Measurements from ENCODE around the gene HDGFL1. TPM values are rescaled to one million over a fixed set of nuclear protein-coding genes. Genes with fewer than 3 reads are reported as not detected.

HDGFL1 gene
- total RNA-seq, 1 donor from 2014 or later, result not detected

GRCh38 chr6:22546236-22546635 lies 23.1 kb upstream of the HDGFL1 start:
- Histone ChIP-seq H3K4me1 (ENCODE audit: insufficient read depth, low read length) (peaks cover 5% of the 10 kb centered on the region), H3K27me3 (ENCODE audit: insufficient read depth, low read length) (no peaks in the 10 kb centered on the region), H3K4me2 (ENCODE audit: low read length) (no peak overlapping the region), H3K36me3 (ENCODE audit: insufficient read depth, low read length) (no peaks in the 10 kb centered on the region), H3K79me2 (ENCODE audit: insufficient read depth, low read length) (no peaks in the 10 kb centered on the region), H3K9ac (ENCODE audit: low read length) (no peak overlapping the region), H3K4me3 (ENCODE audit: insufficient read depth, low read depth, low read length) (no peak overlapping the region), H3K27ac (ENCODE audit: low read depth, low read length) (no peak overlapping the region), H2AFZ (ENCODE audit: low read depth, low read length) (no peak overlapping the region), H4K20me1 (ENCODE audit: insufficient read depth, low read length) (no peaks in the 10 kb centered on the region), H3K9me3 (ENCODE audit: insufficient read depth, low read depth, low read length) (no peaks in the 10 kb centered on the region)
- FAIRE-seq (no peak), DNase-seq (ENCODE audit: low read depth) (no peak)
- Mint-ChIP-seq H3K9me3 (ENCODE audit: unreplicated experiment) (no peaks in the 10 kb centered on the region), H3K4me3 (ENCODE audit: unreplicated experiment) (no peak overlapping the region), H3K27me3 (ENCODE audit: low read depth, unreplicated experiment) (no peaks in the 10 kb centered on the region), H3K27ac (ENCODE audit: unreplicated experiment) (no peak overlapping the region), H3K36me3 (ENCODE audit: low read depth, unreplicated experiment) (no peaks in the 10 kb centered on the region), H3K4me1 (ENCODE audit: low read depth, unreplicated experiment) (no peaks in the 10 kb centered on the region)
- TF ChIP-seq EZH2 (IDR thresholded peaks at IDR 0.05; ENCODE audit: insufficient read depth, low read length), result no peak
- TF ChIP-seq CTCF (IDR thresholded peaks at IDR 0.05; ENCODE audit: insufficient read depth, low read depth, low read length), result no peak

DNA sequence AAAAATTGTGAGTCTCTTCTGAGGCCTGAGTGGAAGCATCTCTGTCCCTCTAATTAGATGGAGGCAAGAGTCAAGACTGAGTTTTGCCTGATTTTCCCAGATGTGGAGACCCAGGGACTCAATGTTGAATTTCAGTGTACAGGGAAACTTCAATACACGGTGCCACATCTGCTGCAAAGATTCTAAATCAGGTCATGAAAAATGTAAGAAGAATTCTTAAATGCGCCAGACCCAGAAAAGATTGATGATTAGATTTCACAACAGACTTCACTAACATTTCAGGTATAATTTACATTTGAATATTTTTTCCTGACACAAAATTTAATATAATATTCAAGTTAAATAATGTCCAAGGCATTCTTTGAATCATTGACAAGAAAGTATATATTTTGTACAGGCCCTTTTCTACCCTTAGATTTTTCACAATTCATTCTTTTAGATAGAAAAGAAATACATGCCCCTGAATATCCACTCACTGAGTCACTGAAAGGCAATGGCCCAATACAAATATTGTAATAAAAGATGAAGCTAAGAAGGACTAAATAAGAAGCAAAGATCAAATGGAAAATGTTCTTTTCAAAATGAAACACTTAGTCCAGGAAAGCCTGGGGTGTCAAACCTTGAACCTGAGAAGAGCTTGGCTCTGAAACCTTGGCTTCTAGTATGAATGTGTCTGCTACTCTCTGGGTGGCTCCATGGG lies 18.2 kb upstream of the HDGFL1 start:
- no peaks in the 10 kb centered on the region for H3K27me3 Mint-ChIP-seq (ENCODE audit: low read depth, unreplicated experiment)
- H3K4me3 ChIP-seq (ENCODE audit: insufficient read depth, low read depth, low read length), result no peak overlapping the region
- no peak overlapping the region for H3K4me3 Mint-ChIP-seq (ENCODE audit: unreplicated experiment)
- H3K27ac ChIP-seq (ENCODE audit: low read depth, low read length), result no peak overlapping the region
- no peaks in the 10 kb centered on the region for H3K27me3 ChIP-seq (ENCODE audit: insufficient read depth, low read length)
- peak; percentile 59 for DNase-seq (ENCODE audit: low read depth)
- H3K9me3 ChIP-seq (ENCODE audit: insufficient read depth, low read depth, low read length), result no peaks in the 10 kb centered on the region
- H3K36me3 ChIP-seq (ENCODE audit: insufficient read depth, low read length), result no peaks in the 10 kb centered on the region
- no peak for TF ChIP-seq CTCF (IDR thresholded peaks at IDR 0.05; ENCODE audit: insufficient read depth, low read depth, low read length)
- no peak for TF ChIP-seq EZH2 (IDR thresholded peaks at IDR 0.05; ENCODE audit: insufficient read depth, low read length)
- no peaks in the 10 kb centered on the region for H4K20me1 ChIP-seq (ENCODE audit: insufficient read depth, low read length)
- H3K27ac Mint-ChIP-seq (ENCODE audit: unreplicated experiment), result no peak overlapping the region
- no peak for FAIRE-seq
- H3K9ac ChIP-seq (ENCODE audit: low read length), result no peak overlapping the region
- peaks cover 5% of the 10 kb centered on the region for H3K4me1 ChIP-seq (ENCODE audit: insufficient read depth, low read length)
- H3K36me3 Mint-ChIP-seq (ENCODE audit: low read depth, unreplicated experiment), result no peaks in the 10 kb centered on the region
- peak overlapping the region; percentile 18 for H3K4me2 ChIP-seq (ENCODE audit: low read length)
- H3K79me2 ChIP-seq (ENCODE audit: insufficient read depth, low read length), result no peaks in the 10 kb centered on the region
- no peaks in the 10 kb centered on the region for H3K4me1 Mint-ChIP-seq (ENCODE audit: low read depth, unreplicated experiment)
- H2AFZ ChIP-seq (ENCODE audit: low read depth, low read length), result no peak overlapping the region
- H3K9me3 Mint-ChIP-seq (ENCODE audit: unreplicated experiment), result peaks cover 2% of the 10 kb centered on the region

GRCh38 chr6:22556266-22556665 lies 13.1 kb upstream of the HDGFL1 start:
- Mint-ChIP-seq H3K4me1 (ENCODE audit: low read depth, unreplicated experiment) (no peaks in the 10 kb centered on the region), H3K27ac (ENCODE audit: unreplicated experiment) (no peak overlapping the region), H3K9me3 (ENCODE audit: unreplicated experiment) (peaks cover 2% of the 10 kb centered on the region), H3K27me3 (ENCODE audit: low read depth, unreplicated experiment) (no peaks in the 10 kb centered on the region), H3K4me3 (ENCODE audit: unreplicated experiment) (no peak overlapping the region), H3K36me3 (ENCODE audit: low read depth, unreplicated experiment) (no peaks in the 10 kb centered on the region)
- no peak overlapping the region for H3K4me3 ChIP-seq (ENCODE audit: insufficient read depth, low read depth, low read length)
- no peak for TF ChIP-seq EZH2 (IDR thresholded peaks at IDR 0.05; ENCODE audit: insufficient read depth, low read length)
- no peaks in the 10 kb centered on the region for H3K27me3 ChIP-seq (ENCODE audit: insufficient read depth, low read length)
- H3K27ac ChIP-seq (ENCODE audit: low read depth, low read length), result no peak overlapping the region
- H3K4me2 ChIP-seq (ENCODE audit: low read length), result no peak overlapping the region
- no peaks in the 10 kb centered on the region for H3K9me3 ChIP-seq (ENCODE audit: insufficient read depth, low read depth, low read length)
- no peaks in the 10 kb centered on the region for H3K79me2 ChIP-seq (ENCODE audit: insufficient read depth, low read length)
- no peak overlapping the region for H3K9ac ChIP-seq (ENCODE audit: low read length)
- no peak for FAIRE-seq
- H2AFZ ChIP-seq (ENCODE audit: low read depth, low read length), result no peak overlapping the region
- no peak for DNase-seq (ENCODE audit: low read depth)
- H4K20me1 ChIP-seq (ENCODE audit: insufficient read depth, low read length), result no peaks in the 10 kb centered on the region
- no peaks in the 10 kb centered on the region for H3K4me1 ChIP-seq (ENCODE audit: insufficient read depth, low read length)
- H3K36me3 ChIP-seq (ENCODE audit: insufficient read depth, low read length), result no peaks in the 10 kb centered on the region

All from astrocyte (in vitro differentiated cells and primary cell).